ENCODE data around the gene LPP.

DNA sequence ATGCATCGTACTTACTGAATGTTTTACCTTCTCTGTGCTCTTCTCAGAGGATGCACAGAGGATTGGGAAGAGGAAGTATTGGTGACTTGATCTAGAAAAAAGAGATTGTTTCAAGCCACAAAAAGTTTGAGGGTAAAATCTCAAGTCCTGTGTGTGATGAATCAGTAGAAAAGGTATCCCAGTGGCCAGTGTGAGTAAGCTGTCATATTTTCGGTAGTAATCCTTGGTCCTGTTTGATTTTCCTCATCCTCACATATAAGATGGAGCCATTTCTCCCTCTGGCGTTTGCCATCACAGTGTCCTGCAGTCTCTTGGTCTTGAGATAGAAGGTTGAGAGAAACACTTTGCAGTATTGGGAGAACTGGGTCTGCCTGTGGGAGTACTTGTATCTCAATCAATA lies 166.8 kb downstream of the LPP start:
- TF ChIP-seq, protein P1, sequence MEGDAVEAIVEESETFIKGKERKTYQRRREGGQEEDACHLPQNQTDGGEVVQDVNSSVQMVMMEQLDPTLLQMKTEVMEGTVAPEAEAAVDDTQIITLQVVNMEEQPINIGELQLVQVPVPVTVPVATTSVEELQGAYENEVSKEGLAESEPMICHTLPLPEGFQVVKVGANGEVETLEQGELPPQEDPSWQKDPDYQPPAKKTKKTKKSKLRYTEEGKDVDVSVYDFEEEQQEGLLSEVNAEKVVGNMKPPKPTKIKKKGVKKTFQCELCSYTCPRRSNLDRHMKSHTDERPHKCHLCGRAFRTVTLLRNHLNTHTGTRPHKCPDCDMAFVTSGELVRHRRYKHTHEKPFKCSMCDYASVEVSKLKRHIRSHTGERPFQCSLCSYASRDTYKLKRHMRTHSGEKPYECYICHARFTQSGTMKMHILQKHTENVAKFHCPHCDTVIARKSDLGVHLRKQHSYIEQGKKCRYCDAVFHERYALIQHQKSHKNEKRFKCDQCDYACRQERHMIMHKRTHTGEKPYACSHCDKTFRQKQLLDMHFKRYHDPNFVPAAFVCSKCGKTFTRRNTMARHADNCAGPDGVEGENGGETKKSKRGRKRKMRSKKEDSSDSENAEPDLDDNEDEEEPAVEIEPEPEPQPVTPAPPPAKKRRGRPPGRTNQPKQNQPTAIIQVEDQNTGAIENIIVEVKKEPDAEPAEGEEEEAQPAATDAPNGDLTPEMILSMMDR (IDR thresholded peaks at IDR 0.05; ENCODE audit: low read length) = no peak
- no peak for TF ChIP-seq EZH2 (IDR thresholded peaks at IDR 0.05; ENCODE audit: borderline replicate concordance, low read length)
